Amniotic stem cell (primary cell): ENCODE measurements around the gene FAM131A.

Source experiments
- DNase-seq: peaks from one replicate; lab custom pipeline; 2025; lab: John Stamatoyannopoulos, UW

The FAM131A gene

DNA sequence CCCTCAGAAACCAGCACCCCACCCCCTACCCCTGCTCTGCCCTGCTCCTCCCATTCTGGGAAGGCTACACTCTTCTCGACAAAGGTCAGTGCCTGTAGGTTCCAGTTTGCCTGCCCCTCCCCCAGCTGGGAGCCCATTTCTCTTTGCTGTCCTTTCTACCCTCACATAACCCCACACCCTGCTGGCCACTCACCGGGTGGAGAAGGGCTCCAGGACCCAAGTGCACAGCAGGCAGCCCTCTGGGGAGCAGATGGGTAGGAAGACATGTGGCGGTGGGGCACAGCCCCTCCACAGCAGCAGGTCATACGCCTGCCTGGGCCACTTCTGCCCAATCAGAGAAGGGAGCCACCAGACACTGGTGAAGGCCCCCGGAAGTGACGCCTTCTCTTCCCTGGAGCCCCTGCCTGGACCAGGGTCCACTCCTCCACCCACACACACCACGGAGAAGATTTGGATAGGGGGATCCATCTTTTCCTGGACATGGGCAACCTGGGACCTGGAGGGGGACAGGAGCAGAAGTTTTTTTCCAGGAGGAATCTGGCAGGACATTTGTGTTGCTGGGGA, 40.6 kb downstream of the FAM131A start, which contains the start of gene THPO:
Gene THPO (minus strand): TSS at position 326 of the 564 bp plus-strand sequence. CDS start 1,948 bp downstream, outside the sequence.
- no peak for DNase-seq

GRCh38 chr3:184378651-184379357, 41.4 kb downstream of the FAM131A start:
- no peak for DNase-seq

- DNase-seq, result no peak
These were observed 42.2 kb downstream of the FAM131A start, which contains the start of gene CHRD for GRCh38 chr3:184379358-184380184. Gene CHRD, plus strand, starts transcription at chr3:184380054. Its CDS starts 265 bp downstream, at chr3:184380319.

DNA sequence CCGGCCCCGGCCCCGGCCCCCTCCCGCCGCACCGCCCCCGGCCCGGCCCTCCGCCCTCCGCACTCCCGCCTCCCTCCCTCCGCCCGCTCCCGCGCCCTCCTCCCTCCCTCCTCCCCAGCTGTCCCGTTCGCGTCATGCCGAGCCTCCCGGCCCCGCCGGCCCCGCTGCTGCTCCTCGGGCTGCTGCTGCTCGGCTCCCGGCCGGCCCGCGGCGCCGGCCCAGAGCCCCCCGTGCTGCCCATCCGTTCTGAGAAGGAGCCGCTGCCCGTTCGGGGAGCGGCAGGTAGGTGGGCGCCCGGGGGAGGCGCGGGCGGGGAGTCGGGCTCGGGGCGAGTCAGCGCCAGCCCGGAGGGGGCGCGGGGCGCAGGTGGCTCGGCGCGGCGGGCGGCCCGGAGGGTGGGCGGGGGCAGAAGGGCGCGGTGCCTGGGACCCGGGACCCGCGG, 42.8 kb downstream of the FAM131A start:
- peak; percentile 17 for DNase-seq

- DNase-seq, result no peak
These were observed 43.3 kb downstream of the FAM131A start for GRCh38 chr3:184380627-184381260.

GRCh38 chr3:184381261-184382224, 44.1 kb downstream of the FAM131A start:
- DNase-seq, result no peak

DNA sequence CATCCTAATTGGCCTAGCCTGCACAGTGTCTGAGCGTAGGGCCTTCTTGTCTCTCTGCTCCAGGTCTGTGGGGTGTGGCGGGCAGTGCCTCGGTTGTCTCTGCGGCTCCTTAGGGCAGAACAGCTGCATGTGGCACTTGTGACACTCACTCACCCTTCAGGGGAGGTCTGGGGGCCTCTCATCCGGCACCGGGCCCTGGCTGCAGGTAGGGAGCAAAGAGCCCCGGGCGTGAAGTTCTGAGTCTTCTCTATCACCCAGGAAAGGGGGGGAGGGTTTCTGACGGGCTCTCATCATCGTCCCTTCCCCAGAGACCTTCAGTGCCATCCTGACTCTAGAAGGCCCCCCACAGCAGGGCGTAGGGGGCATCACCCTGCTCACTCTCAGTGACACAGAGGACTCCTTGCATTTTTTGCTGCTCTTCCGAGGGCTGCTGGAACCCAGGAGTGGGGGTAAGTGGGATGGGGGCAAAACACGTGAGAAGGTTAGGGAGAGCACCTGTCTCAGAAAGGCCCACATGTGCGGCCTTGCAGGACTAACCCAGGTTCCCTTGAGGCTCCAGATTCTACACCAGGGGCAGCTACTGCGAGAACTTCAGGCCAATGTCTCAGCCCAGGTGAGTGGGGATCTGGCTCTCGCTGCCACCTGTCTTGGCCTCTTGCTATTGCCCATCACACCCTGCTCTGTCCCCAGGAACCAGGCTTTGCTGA, 45.1 kb downstream of the FAM131A start:
- DNase-seq, result no peak

DNA sequence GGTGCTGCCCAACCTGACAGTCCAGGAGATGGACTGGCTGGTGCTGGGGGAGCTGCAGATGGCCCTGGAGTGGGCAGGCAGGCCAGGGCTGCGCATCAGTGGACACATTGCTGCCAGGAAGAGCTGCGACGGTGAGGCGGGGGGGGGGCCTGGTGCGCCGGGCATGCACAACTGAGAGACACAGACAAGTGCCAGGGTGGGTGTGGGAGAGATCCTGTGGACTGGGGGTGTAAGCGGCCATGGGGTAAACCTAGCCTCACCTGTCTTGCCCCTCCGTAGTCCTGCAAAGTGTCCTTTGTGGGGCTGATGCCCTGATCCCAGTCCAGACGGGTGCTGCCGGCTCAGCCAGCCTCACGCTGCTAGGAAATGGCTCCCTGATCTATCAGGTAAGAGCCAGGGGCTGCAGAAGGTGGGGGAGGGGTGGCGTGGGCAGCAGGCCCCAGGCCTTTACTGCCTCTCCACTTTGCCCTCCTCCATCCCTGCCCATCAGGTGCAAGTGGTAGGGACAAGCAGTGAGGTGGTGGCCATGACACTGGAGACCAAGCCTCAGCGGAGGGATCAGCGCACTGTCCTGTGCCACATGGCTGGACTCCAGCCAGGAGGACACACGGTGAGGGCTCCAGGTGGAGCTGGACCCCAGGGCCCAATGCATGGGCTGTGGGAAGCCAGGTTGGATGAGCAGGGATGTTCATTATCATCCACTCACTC, 45.8 kb downstream of the FAM131A start:
- no peak for DNase-seq

- no peak for DNase-seq
These were observed 46.9 kb downstream of the FAM131A start for GRCh38 chr3:184384342-184384741.

DNA sequence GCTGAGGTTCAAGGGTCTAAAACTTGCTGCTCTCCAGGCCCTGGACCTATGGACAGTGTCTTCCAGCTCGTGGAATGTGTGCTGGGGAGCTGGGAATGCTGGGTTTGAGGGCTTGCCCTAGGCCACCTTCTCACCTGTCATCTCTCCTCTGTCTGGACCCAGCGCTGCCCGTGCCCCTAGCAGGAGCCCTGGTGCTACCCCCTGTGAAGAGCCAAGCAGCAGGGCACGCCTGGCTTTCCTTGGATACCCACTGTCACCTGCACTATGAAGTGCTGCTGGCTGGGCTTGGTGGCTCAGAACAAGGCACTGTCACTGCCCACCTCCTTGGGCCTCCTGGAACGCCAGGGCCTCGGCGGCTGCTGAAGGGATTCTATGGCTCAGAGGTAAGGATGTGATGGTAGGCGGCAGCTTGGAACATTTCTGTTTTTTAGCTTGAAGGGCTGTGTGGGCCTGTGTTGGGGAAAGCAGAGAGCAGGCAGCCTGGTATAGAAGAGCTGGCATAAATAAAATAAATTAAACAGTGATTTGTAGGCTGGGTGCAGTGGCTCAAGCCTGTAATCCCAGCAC, 47.5 kb downstream of the FAM131A start:
- no peak for DNase-seq

- DNase-seq, result no peak
These were observed 48.8 kb downstream of the FAM131A start for GRCh38 chr3:184386047-184386806.

GRCh38 chr3:184387174-184387714, 49.8 kb downstream of the FAM131A start:
- DNase-seq, result no peak

- no peak for DNase-seq
These were observed 51.0 kb downstream of the FAM131A start for GRCh38 chr3:184388164-184388935.

- DNase-seq, result no peak
These were observed 51.5 kb downstream of the FAM131A start for GRCh38 chr3:184388936-184389230.

- DNase-seq, result no peak
These were observed 52.0 kb downstream of the FAM131A start for GRCh38 chr3:184389384-184389783.

DNA sequence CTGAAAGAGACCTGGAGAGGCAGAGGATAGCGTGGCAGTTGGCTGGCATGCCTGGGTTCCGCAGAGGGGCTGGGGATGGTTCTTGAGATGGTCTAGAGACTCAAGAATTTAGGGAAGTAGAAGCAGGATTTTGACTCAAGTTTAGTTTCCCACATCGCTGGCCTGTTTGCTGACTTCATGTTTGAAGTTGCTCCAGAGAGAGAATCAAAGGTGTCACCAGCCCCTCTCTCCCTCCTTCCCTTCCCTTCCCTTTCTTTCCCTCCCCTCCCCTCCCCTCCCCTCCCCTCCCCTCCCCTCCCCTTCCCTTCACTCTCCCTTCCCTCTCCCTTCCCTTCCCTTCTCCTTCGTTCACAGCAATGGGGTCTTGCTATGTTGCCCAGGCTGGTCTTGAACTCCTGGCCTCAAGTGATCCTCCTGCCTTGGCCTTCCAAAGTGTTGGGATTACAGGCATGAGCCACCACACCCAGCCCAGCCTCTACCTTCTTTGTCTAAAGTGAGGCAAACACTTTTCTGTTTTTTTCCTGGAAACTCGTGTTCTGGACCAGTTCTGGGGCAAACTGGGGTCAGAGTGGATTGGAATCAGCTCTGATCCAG, 52.6 kb downstream of the FAM131A start:
- no peak for DNase-seq

DNA sequence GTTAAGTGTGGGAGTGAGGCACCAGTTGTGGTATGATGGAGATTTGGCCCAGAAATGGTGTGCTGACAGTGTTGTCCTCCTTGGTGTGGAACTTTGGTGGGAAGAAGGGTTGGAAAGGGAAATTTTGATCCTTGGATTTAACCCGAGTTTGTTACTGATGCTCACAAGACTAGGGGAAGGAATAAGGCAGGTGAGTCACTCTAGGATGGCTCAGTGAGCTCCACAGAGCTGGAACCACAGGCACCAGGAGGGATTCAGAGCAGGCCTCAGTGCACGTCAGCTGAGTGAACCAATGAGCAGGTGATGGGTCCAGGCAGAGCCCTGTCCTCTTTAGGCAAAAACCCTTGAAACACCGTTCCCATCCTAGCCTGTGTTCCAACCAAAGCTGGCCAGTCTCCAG, 53.9 kb downstream of the FAM131A start:
- no peak for DNase-seq

- DNase-seq, result no peak
These were observed 57.9 kb downstream of the FAM131A start for GRCh38 chr3:184395320-184395660.
